ENCODE results near the gene NCR2. TPM values are rescaled to one million over a fixed set of nuclear protein-coding genes. Genes with fewer than 3 reads are reported as not detected.

Gene NCR2
- total and polyA plus RNA-seq, 9 of the 15 experiments (the other 6 are each of a cell fraction or from before 2014, with no cell fraction given): not detected

GRCh38 chr6:41392246-41392645 is 56.8 kb downstream of the NCR2 start:
- in situ Hi-C loops (cut with MboI): no loop called here
- ChIA-PET POLR2A (interaction anchor here (0.6 to 0.7 kb wide), 2 partner anchors 15 to 26 kb away, joined by 3 read pairs; no protein-coding TSS in a partner anchor), CTCF (ENCODE audit: low intra/inter-chr PET ratio) (no interaction called here)
- Histone ChIP-seq H3K79me2 (ENCODE audit: control insufficient read depth, insufficient read depth, low read length) (no peaks in the 10 kb centered on the region), H3K4me3 (no peak overlapping the region), H3K27ac (ENCODE audit: extremely low read depth, low read depth, low read length) (no peak overlapping the region), H3K36me3 (ENCODE audit: control insufficient read depth, insufficient read depth, low read length) (no peaks in the 10 kb centered on the region), H3K4me1 (replicated peaks in 1 of 2; ENCODE audit: control insufficient read depth in 2 of 2, insufficient read depth in 2 of 2, low read length in 2 of 2) (no peaks in the 10 kb centered on the region), H3K4me2 (ENCODE audit: insufficient read depth, low read length) (no peak overlapping the region), H2AFZ (ENCODE audit: low read depth, low read length) (no peak overlapping the region), H3K27me3 (ENCODE audit: control insufficient read depth in 2 of 2, insufficient read depth in 2 of 2, low read length in 2 of 2) (0 out of 5 replicates have a peak, but pooled peaks cover 0 to 3% of the 10 kb centered on the region in 2 experiments), H3K9me3 (replicated peaks; ENCODE audit: control insufficient read depth, insufficient read depth, low read depth, low read length) (no peaks in the 10 kb centered on the region), H3K9me1 (ENCODE audit: control insufficient read depth, insufficient read depth, low read length) (no peaks in the 10 kb centered on the region), H3K9ac (ENCODE audit: insufficient read depth in 1 of 2, low read depth in 2 of 2, low read length in 2 of 2) (no peak overlapping the region), H4K20me1 (replicated peaks; ENCODE audit: control insufficient read depth, insufficient read depth, low read length) (no peaks in the 10 kb centered on the region)
- WGBS (ENCODE audit: insufficient coverage, low coverage, missing lambda C conversion rate): 1% methylated on average over 4 of the region's 4 CpGs
- BruUV-seq (replicated peaks): no TSS peak
- DNase-seq (ENCODE audit: extremely low read depth in 1 of 4, low spot score in 3 of 4) (no peak), FAIRE-seq (no peak), ATAC-seq (no peak)
- no peak for TF ChIP-seq CREB1 (IDR thresholded peaks at IDR 0.05)
- TF ChIP-seq CREB1 (CRISPR knock-in tag; IDR thresholded peaks at IDR 0.05): no peak
- TF ChIP-seq ZNF561 (CRISPR knock-in tag; conservative IDR thresholded peaks at IDR 0.05): no peak
- TF ChIP-seq SLC30A9 (CRISPR knock-in tag; IDR thresholded peaks at IDR 0.05): no peak
- no peak for TF ChIP-seq NR2C1 (IDR thresholded peaks at IDR 0.05)
- TF ChIP-seq NR2C1 (tag; IDR thresholded peaks at IDR 0.05): no peak
- TF ChIP-seq TARDBP (IDR thresholded peaks at IDR 0.05): no peak
- TF ChIP-seq ZBTB1 (CRISPR knock-in tag; IDR thresholded peaks at IDR 0.05; ENCODE audit: borderline replicate concordance, low read depth): no peak
- TF ChIP-seq CREB3L1 (IDR thresholded peaks at IDR 0.05; ENCODE audit: borderline replicate concordance, low read depth): no peak
- intact Hi-C loops (cut with micrococcal nuclease): no loop called here
